H1 (cell line): ENCODE measurements around the gene UGT1A1. TPM values are rescaled to one million over a fixed set of nuclear protein-coding genes. Genes with fewer than 3 reads are reported as not detected.

ENCODE experiments used
- CTCF ChIA-PET: fragments of 300-600 bp; sonication (Branson Sonifier 250); formaldehyde crosslinking; loops from one replicate; lab custom pipeline; 2021; ENCODE audit not compliant: partially characterized antibody; lab: Charles Lee
- POLR2A ChIA-PET: fragments of 300-600 bp; sonication (Branson Sonifier 250); formaldehyde crosslinking; loops from one replicate; lab custom pipeline; 2021; ENCODE audit warnings: inconsistent platforms; ENCODE audit not compliant: partially characterized antibody; lab: Charles Lee
- DNase-seq, 2 experiments: peaks; one replicate each; pipeline versions ENCODE4 v3.0.0 to v3.0.0-alpha.2; 2010 to 2022; ENCODE audit warnings: low spot score in 2 of 2, low read depth in 1 of 2, mixed read lengths in 1 of 2
- FAIRE-seq: peaks from 2 replicates; lab custom pipeline; 2011; peaks lifted over from hg19 to GRCh38; lab: Jason Lieb, UNC
- H2AFZ ChIP-seq: 2 replicates; pipeline ENCODE4 v1.8.1; 2012; ENCODE audit warnings: low read length, inconsistent platforms
- H2AK5ac ChIP-seq: 2 replicates; pipeline ENCODE4 v1.6.1; 2013; ENCODE audit warnings: low read depth, low read length
- H2BK120ac ChIP-seq: replicated peaks from 2 replicates; pipeline ENCODE3; 2013; ENCODE audit warnings: low read depth, low read length, inconsistent platforms
- H2BK12ac ChIP-seq: 2 replicates; pipeline ENCODE4 v1.6.1; 2013; ENCODE audit warnings: low read depth, low read length
- H2BK15ac ChIP-seq: 2 replicates; pipeline ENCODE4 v1.6.1; 2013; ENCODE audit warnings: low read length
- H2BK20ac ChIP-seq: 2 replicates; pipeline ENCODE4 v1.6.1; 2013; ENCODE audit warnings: low read length
- H2BK5ac ChIP-seq: 2 replicates; pipeline ENCODE4 v1.6.1; 2013; ENCODE audit warnings: low read depth, low read length
- H3K14ac ChIP-seq: 2 replicates; pipeline ENCODE4 v1.6.1; 2013; ENCODE audit warnings: inconsistent platforms; ENCODE audit not compliant: insufficient read length
- H3K18ac ChIP-seq: 2 replicates; pipeline ENCODE4 v1.6.1; 2013; ENCODE audit warnings: low read length; ENCODE audit errors: extremely low read depth
- H3K23ac ChIP-seq: 2 replicates; pipeline ENCODE4 v1.6.1; 2013; ENCODE audit warnings: inconsistent platforms; ENCODE audit not compliant: insufficient read length
- H3K23me2 ChIP-seq: 2 replicates; pipeline ENCODE4 v1.6.1; 2013; ENCODE audit warnings: low read depth, low read length
- H3K27ac ChIP-seq: 2 replicates; pipeline ENCODE4 v1.6.1; 2011; ENCODE audit warnings: low read depth, low read length, inconsistent platforms
- H3K27me3 ChIP-seq, 4 experiments: replicated peaks in 1 of 4; 1 replicate in 1 of 4; 2 replicates in 3 of 4; pipeline versions ENCODE4 v1.6.1 to v1.8.1; 2011 to 2013; ENCODE audit warnings: low read length in 3 of 4, mild to moderate bottlenecking in 3 of 4, inconsistent platforms in 2 of 4, mixed read lengths in 2 of 4, moderate library complexity in 1 of 4; ENCODE audit not compliant: control insufficient read depth in 3 of 4, insufficient read depth in 3 of 4; ENCODE audit errors: extremely low read depth in 1 of 4
- H3K36me3 ChIP-seq, 4 experiments: 2 replicates each; pipeline versions ENCODE4 v1.6.1 to v1.8.1; 2011 to 2013; ENCODE audit warnings: mild to moderate bottlenecking in 4 of 4, low read length in 3 of 4, moderate library complexity in 2 of 4, control low read depth in 1 of 4, inconsistent platforms in 1 of 4; ENCODE audit not compliant: insufficient read depth in 4 of 4, control insufficient read depth in 2 of 4
- H3K4ac ChIP-seq: replicated peaks from 2 replicates; pipeline ENCODE3; 2013; ENCODE audit warnings: low read length, low read depth, mixed read lengths, inconsistent platforms; ENCODE audit not compliant: insufficient read length
- H3K4me1 ChIP-seq, 4 experiments: replicated peaks in 1 of 4; 1 replicate in 1 of 4; 2 replicates in 3 of 4; pipeline versions ENCODE4 v1.6.1 to v1.8.1; 2011 to 2013; ENCODE audit warnings: low read length in 3 of 4, inconsistent platforms in 2 of 4, mixed read lengths in 1 of 4; ENCODE audit not compliant: insufficient read depth in 4 of 4, control insufficient read depth in 3 of 4
- H3K4me2 ChIP-seq, 2 experiments: 2 replicates each; pipeline versions ENCODE4 v1.6.1 to v1.8.1; 2011 to 2013; ENCODE audit warnings: low read depth in 2 of 2, low read length in 2 of 2, control low read depth in 1 of 2, inconsistent platforms in 1 of 2, mild to moderate bottlenecking in 1 of 2; ENCODE audit not compliant: insufficient read depth in 1 of 2
- H3K4me3 ChIP-seq, 4 experiments: fragments of 200-600, 300-600 bp in 1 of 4; sonication (generic), shearing (Covaris generic), sonication (Bioruptor Twin) in 1 of 4; 2 replicates each; pipeline versions ENCODE4 v1.5.1 to v1.8.1; 2011 to 2016; ENCODE audit warnings: low read length in 4 of 4, low read depth in 3 of 4, control low read depth in 2 of 4, inconsistent platforms in 2 of 4, mild to moderate bottlenecking in 2 of 4, mixed read lengths in 1 of 4, moderate library complexity in 1 of 4; ENCODE audit not compliant: insufficient read depth in 2 of 4; ENCODE audit errors: extremely low read depth in 1 of 4
- H3K56ac ChIP-seq: replicated peaks from 2 replicates; pipeline ENCODE3; 2013; ENCODE audit warnings: low read depth, mild to moderate bottlenecking, mixed read lengths, low read length, inconsistent platforms; ENCODE audit not compliant: insufficient read length
- H3K79me1 ChIP-seq: 2 replicates; pipeline ENCODE4 v1.6.1; 2013; ENCODE audit warnings: low read depth, low read length, control low read depth
- H3K79me2 ChIP-seq, 2 experiments: 2 replicates each; pipeline versions ENCODE4 v1.6.1 to v1.8.1; 2012 to 2013; ENCODE audit warnings: low read length in 2 of 2, mild to moderate bottlenecking in 2 of 2, inconsistent platforms in 1 of 2; ENCODE audit not compliant: insufficient read depth in 2 of 2, control insufficient read depth in 1 of 2
- H3K9ac ChIP-seq, 4 experiments: replicated peaks in 1 of 4; 1 replicate in 1 of 4; 2 replicates in 3 of 4; pipeline versions ENCODE4 v1.6.1 to v1.8.1; 2011 to 2013; ENCODE audit warnings: low read depth in 3 of 4, low read length in 3 of 4, control low read depth in 2 of 4, mild to moderate bottlenecking in 2 of 4, moderate library complexity in 2 of 4, inconsistent platforms in 1 of 4; ENCODE audit errors: extremely low read depth in 1 of 4
- H3K9me3 ChIP-seq, 2 experiments: 2 replicates each; pipeline versions ENCODE4 v1.6.1 to v1.8.1; 2012 to 2013; ENCODE audit warnings: mild to moderate bottlenecking in 2 of 2, moderate library complexity in 2 of 2, control low read depth in 1 of 2, inconsistent platforms in 1 of 2, low read depth in 1 of 2, low read length in 1 of 2, mixed read lengths in 1 of 2; ENCODE audit not compliant: insufficient read depth in 2 of 2
- H4K20me1 ChIP-seq, 2 experiments: replicated peaks in 1 of 2; 2 replicates each; pipeline versions ENCODE3 to v1.8.1; 2011 to 2013; ENCODE audit warnings: inconsistent platforms in 2 of 2, low read length in 2 of 2, mild to moderate bottlenecking in 1 of 2; ENCODE audit not compliant: insufficient read depth in 2 of 2, control insufficient read depth in 1 of 2
- H4K5ac ChIP-seq: 2 replicates; pipeline ENCODE4 v1.6.1; 2013; ENCODE audit warnings: low read length, low read depth, mixed read lengths, inconsistent platforms; ENCODE audit not compliant: insufficient read length
- H4K8ac ChIP-seq: 2 replicates; pipeline ENCODE4 v1.8.0; 2013; ENCODE audit warnings: mild to moderate bottlenecking, moderate library complexity, low read length, inconsistent platforms; ENCODE audit not compliant: insufficient read depth; ENCODE audit errors: extremely low read depth
- H4K91ac ChIP-seq: replicated peaks from 2 replicates; pipeline ENCODE3; 2013; ENCODE audit warnings: low read length, mixed read lengths, inconsistent platforms; ENCODE audit not compliant: insufficient read length
- BACH1 ChIP-seq: IDR thresholded peaks from 2 replicates; pipeline ENCODE4 v1.6.1; 2012; ENCODE audit warnings: low read length, improper control_type of control experiment
- GTF2F1 ChIP-seq: IDR thresholded peaks from 2 replicates; pipeline ENCODE4 v1.6.1; 2012; ENCODE audit warnings: low read depth, low read length, improper control_type of control experiment, borderline replicate concordance
- HDAC2 ChIP-seq, 2 experiments: fragments of 300-600 bp in 1 of 2; sonication (generic) in 1 of 2; IDR thresholded peaks; 2 replicates each; pipeline ENCODE4 v1.6.1; 2011 to 2012; ENCODE audit warnings: low read depth in 2 of 2, low read length in 2 of 2, mild to moderate bottlenecking in 2 of 2, moderate library complexity in 2 of 2, borderline replicate concordance in 1 of 2, inconsistent platforms in 1 of 2
- SRF ChIP-seq: IDR thresholded peaks from 2 replicates; pipeline ENCODE4 v1.6.1; 2011; ENCODE audit warnings: mild to moderate bottlenecking, low read depth, low read length, moderate library complexity
- WGBS, 2 experiments: shearing (Covaris generic) in 1 of 2; methylation state at CpG; one replicate each; pipeline versions ENCODE4 v1.1.6 to v1.1.7; 2013 to 2015; ENCODE audit warnings: low lambda C conversion rate in 2 of 2, mixed read lengths in 2 of 2, inconsistent platforms in 1 of 2, low coverage in 1 of 2, missing lambda C conversion rate in 1 of 2; ENCODE audit not compliant: insufficient replicate concordance in 2 of 2, insufficient coverage in 1 of 2, insufficient read length in 1 of 2; ENCODE audit errors: extremely low coverage in 1 of 2, missing lambda C conversion rate in 1 of 2; 5-methylcytosine and 5-hydroxymethylcytosine counted together
- polyA plus RNA-seq, 7 experiments: library from polyadenylated mRNA; depleted of rRNA in 3 of 7; stranded (reverse) in 5 of 7; unstranded in 2 of 7; fragments of >200 nt in 5 of 7; fragments of 200-250 nt in 2 of 7; gene quantifications; 1 replicate in 5 of 7; 2 replicates in 1 of 7; 4 replicates in 1 of 7; pipeline versions ENCODE4 v1.2.1 to v1.2.3, GENCODE V29; 2011 to 2013; ENCODE audit warnings: missing spikeins in 2 of 7, mixed read lengths in 2 of 7
- total RNA-seq: library from RNA; stranded (reverse); fragmentation: NEBNext Ultra II Directional; extraction: Animal tissue kit (Norgen Biotek cat#: 25700); gene quantifications from 2 replicates; pipeline ENCODE4 v1.2.1, GENCODE V29; 2021
- TF ChIP-seq, protein P1 (sequence below), 3 experiments: IDR thresholded peaks; 1 replicate in 2 of 3; 2 replicates in 1 of 3; pipeline versions ENCODE4 v1.5.1 to v1.6.1; 2011; ENCODE audit warnings: low read length in 3 of 3, mild to moderate bottlenecking in 3 of 3, inconsistent platforms in 2 of 3, low read depth in 1 of 3, moderate library complexity in 1 of 3; ENCODE audit not compliant: insufficient read depth in 1 of 3; ENCODE audit errors: control extremely low read depth in 1 of 3
- TF ChIP-seq, protein P2 (sequence below): IDR thresholded peaks from 2 replicates; pipeline ENCODE4 v1.6.1; 2011; ENCODE audit warnings: low read length, improper control_type of control experiment

UGT1A1 gene
- total and polyA plus RNA-seq, 2 of the 8 experiments (the other 6 are each of a cell fraction or from before 2014, with no cell fraction given) = not detected

DNA sequence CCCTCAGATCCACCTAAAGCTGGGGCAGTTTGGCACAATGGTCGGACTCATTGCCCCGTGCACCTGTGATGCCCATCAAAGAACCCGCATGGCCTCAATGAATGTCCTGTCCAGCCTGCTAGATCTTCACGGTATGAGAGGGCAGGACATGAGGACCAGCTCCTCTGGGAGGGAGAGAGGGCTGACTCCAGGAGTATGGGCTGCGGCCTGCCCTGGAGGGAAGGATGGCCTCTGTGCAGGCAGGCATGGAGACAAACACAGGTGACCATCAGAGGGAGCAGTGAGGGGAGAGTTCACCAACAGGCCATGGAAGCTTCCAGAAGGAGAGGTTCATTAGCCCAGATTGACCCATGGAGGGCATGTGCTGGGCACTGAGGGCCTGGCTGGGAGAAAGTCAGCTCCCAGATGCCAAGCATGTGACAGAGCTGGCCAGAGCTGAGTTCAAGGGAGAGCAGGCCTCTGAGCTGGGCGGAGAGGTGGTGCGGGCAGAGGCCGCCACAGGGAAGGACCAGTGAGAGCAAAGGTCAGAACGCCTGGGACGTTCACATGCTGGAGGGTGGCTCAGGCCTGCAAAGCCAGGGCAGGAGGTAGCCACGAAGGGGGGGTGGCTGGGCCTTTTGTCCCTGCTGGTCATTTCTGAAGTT is 58.0 kb downstream of the UGT1A1 start:
- Histone ChIP-seq H2BK15ac (no peak overlapping the region), H3K23me2 (no peaks in the 10 kb centered on the region), H3K4me3 (no peak overlapping the region), H3K79me2 (no peaks in the 10 kb centered on the region), H3K14ac (no peak overlapping the region), H2AK5ac (no peak overlapping the region), H3K56ac (no peak overlapping the region), H3K9me3 (no peaks in the 10 kb centered on the region), H4K91ac (no peak overlapping the region), H3K4me2 (no peak overlapping the region), H3K79me1 (no peaks in the 10 kb centered on the region), H4K20me1 (no peaks in the 10 kb centered on the region), H2BK120ac (no peak overlapping the region), H2BK20ac (no peak overlapping the region), H4K8ac (peak overlapping the region; percentile 2; the same call in 1 of the 2 replicates), H3K23ac (no peak overlapping the region), H3K9ac (no peak overlapping the region), H3K4me1 (no peaks in the 10 kb centered on the region), H3K27me3 (no peaks in the 10 kb centered on the region), H2BK12ac (no peak overlapping the region), H3K4ac (no peak overlapping the region), H3K27ac (no peak overlapping the region), H4K5ac (no peak overlapping the region), H2AFZ (no peak overlapping the region), H3K36me3 (no peaks in the 10 kb centered on the region), H2BK5ac (no peak overlapping the region), H3K18ac (no peak overlapping the region)
- no peak for TF ChIP-seq HDAC2 (IDR thresholded peaks at IDR 0.05; ENCODE audit: borderline replicate concordance in 1 of 2, low read depth in 2 of 2, low read length in 2 of 2)
- TF ChIP-seq, protein P1, sequence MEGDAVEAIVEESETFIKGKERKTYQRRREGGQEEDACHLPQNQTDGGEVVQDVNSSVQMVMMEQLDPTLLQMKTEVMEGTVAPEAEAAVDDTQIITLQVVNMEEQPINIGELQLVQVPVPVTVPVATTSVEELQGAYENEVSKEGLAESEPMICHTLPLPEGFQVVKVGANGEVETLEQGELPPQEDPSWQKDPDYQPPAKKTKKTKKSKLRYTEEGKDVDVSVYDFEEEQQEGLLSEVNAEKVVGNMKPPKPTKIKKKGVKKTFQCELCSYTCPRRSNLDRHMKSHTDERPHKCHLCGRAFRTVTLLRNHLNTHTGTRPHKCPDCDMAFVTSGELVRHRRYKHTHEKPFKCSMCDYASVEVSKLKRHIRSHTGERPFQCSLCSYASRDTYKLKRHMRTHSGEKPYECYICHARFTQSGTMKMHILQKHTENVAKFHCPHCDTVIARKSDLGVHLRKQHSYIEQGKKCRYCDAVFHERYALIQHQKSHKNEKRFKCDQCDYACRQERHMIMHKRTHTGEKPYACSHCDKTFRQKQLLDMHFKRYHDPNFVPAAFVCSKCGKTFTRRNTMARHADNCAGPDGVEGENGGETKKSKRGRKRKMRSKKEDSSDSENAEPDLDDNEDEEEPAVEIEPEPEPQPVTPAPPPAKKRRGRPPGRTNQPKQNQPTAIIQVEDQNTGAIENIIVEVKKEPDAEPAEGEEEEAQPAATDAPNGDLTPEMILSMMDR (IDR thresholded peaks at IDR 0.05; ENCODE audit: control extremely low read depth in 1 of 3, insufficient read depth in 1 of 3, low read depth in 1 of 3, low read length in 3 of 3) = no peak
- no peak for TF ChIP-seq GTF2F1
- TF ChIP-seq, protein P2, sequence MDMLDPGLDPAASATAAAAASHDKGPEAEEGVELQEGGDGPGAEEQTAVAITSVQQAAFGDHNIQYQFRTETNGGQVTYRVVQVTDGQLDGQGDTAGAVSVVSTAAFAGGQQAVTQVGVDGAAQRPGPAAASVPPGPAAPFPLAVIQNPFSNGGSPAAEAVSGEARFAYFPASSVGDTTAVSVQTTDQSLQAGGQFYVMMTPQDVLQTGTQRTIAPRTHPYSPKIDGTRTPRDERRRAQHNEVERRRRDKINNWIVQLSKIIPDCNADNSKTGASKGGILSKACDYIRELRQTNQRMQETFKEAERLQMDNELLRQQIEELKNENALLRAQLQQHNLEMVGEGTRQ = no peak
- no peak for TF ChIP-seq SRF
- no peak for TF ChIP-seq BACH1
- ChIA-PET POLR2A (no interaction called here), CTCF (interaction anchor here (2.6 kb wide), 1 partner anchor 14 kb away, joined by 11 read pairs; no protein-coding TSS in a partner anchor)
- 93% methylated on average over 11 of the region's 11 CpGs; no CpG with 5 or more reads in 1 of the 2 experiments for WGBS, 2 experiments
- FAIRE-seq = no peak
- DNase-seq = no peak
